GM12873 (cell line): ENCODE measurements around the gene HTR7.

Source experiments
- CTCF ChIP-seq: IDR thresholded peaks from 2 replicates; pipeline ENCODE4 v1.5.1; 2012; ENCODE audit warnings: low read depth, mild to moderate bottlenecking, moderate library complexity, low read length, control low read depth; ENCODE audit not compliant: insufficient read depth; ENCODE audit errors: missing control alignments

HTR7 gene

GRCh38 chr10:90817128-90817889 lies 40.5 kb downstream of the HTR7 start:
- TF ChIP-seq CTCF: no peak

- TF ChIP-seq CTCF: no peak
Measured at GRCh38 chr10:90816466-90816865, 41.4 kb downstream of the HTR7 start.

- no peak for TF ChIP-seq CTCF
Measured at GRCh38 chr10:90813594-90814365, 44.1 kb downstream of the HTR7 start.

- no peak for TF ChIP-seq CTCF
Measured at GRCh38 chr10:90806677-90807076, 51.2 kb downstream of the HTR7 start.

- no peak for TF ChIP-seq CTCF
Measured at GRCh38 chr10:90805206-90805605, 52.6 kb downstream of the HTR7 start.

- no peak for TF ChIP-seq CTCF
Measured at GRCh38 chr10:90804354-90804753, 53.5 kb downstream of the HTR7 start.

GRCh38 chr10:90801608-90802007 lies 56.2 kb downstream of the HTR7 start:
- no peak for TF ChIP-seq CTCF
